Stimulated activated naive CD4-positive, alpha-beta T cell treated with Interleukin-2 at 50 U/mL for 16 hours (primary cell): Measurements from ENCODE around the gene STT3A.

ENCODE experiments used
- DNase-seq: peaks from one replicate; lab custom pipeline; 2025; lab: John Stamatoyannopoulos, UW

STT3A gene

GRCh38 chr11:125663910-125664309 is 71.3 kb downstream of the STT3A start:
- no peak for DNase-seq

GRCh38 chr11:125667151-125667550 is 74.5 kb downstream of the STT3A start:
- no peak for DNase-seq

- no peak for DNase-seq
Observed at GRCh38 chr11:125670172-125670571, 77.5 kb downstream of the STT3A start.

GRCh38 chr11:125671561-125671960 is 78.9 kb downstream of the STT3A start:
- DNase-seq = no peak
